HUES64 (cell line): Measurements from ENCODE around the gene DLG2.

ENCODE experiments used
- H3K27ac ChIP-seq: 2 replicates; pipeline ENCODE4 v1.7.0; 2013; ENCODE audit warnings: low read depth, low read length, inconsistent platforms
- H3K27me3 ChIP-seq: 2 replicates; pipeline ENCODE4 v1.6.1; 2013; ENCODE audit warnings: mild to moderate bottlenecking, low read length; ENCODE audit not compliant: insufficient read depth
- H3K36me3 ChIP-seq: 2 replicates; pipeline ENCODE4 v1.6.1; 2013; ENCODE audit warnings: mild to moderate bottlenecking, low read length; ENCODE audit not compliant: insufficient read depth
- H3K4me1 ChIP-seq: 2 replicates; pipeline ENCODE4 v1.6.1; 2013; ENCODE audit warnings: mild to moderate bottlenecking, low read length, moderate library complexity; ENCODE audit not compliant: insufficient read depth
- H3K4me3 ChIP-seq: 2 replicates; pipeline ENCODE4 v1.5.1; 2013; ENCODE audit warnings: mild to moderate bottlenecking, low read length, moderate library complexity
- H3K9ac ChIP-seq: 2 replicates; pipeline ENCODE4 v1.6.1; 2013; ENCODE audit warnings: mild to moderate bottlenecking, low read depth, low read length
- H3K9me3 ChIP-seq: 2 replicates; pipeline ENCODE4 v1.6.1; 2013; ENCODE audit warnings: low read depth, low read length; ENCODE audit not compliant: insufficient read depth
- WGBS: fragments of 150-250, 120-280 bp; methylation state at CpG from one replicate; pipeline ENCODE4 v1.1.7; 2013; ENCODE audit warnings: missing lambda C conversion rate; 5-methylcytosine and 5-hydroxymethylcytosine counted together

DLG2 gene

GRCh38 chr11:84563356-84563755 lies 1063.8 kb downstream of the DLG2 start:
- 90% methylated on average over 1 of the region's 2 CpGs for WGBS
- no peaks in the 10 kb centered on the region for H3K27me3 ChIP-seq

GRCh38 chr11:84560206-84560605 lies 1066.9 kb downstream of the DLG2 start:
- Histone ChIP-seq H3K9me3 (no peaks in the 10 kb centered on the region), H3K27ac (no peak overlapping the region), H3K4me1 (no peaks in the 10 kb centered on the region), H3K36me3 (no peaks in the 10 kb centered on the region), H3K9ac (no peak overlapping the region), H3K27me3 (no peaks in the 10 kb centered on the region), H3K4me3 (no peak overlapping the region)
- WGBS = no CpG with 5 or more reads among the region's 1 CpG

More at GRCh38 chr11:84563356-84563755, 1063.8 kb downstream of the DLG2 start:
- Histone ChIP-seq H3K4me1 (no peaks in the 10 kb centered on the region), H3K27ac (no peak overlapping the region), H3K9ac (no peak overlapping the region), H3K4me3 (no peak overlapping the region), H3K36me3 (no peaks in the 10 kb centered on the region), H3K9me3 (no peaks in the 10 kb centered on the region)

GRCh38 chr11:84558085-84558905 lies 1068.8 kb downstream of the DLG2 start:
- Histone ChIP-seq H3K4me1 (no peaks in the 10 kb centered on the region), H3K27me3 (no peaks in the 10 kb centered on the region)
- 90% methylated on average over 4 of the region's 5 CpGs for WGBS

GRCh38 chr11:84552791-84553190 lies 1074.4 kb downstream of the DLG2 start:
- Histone ChIP-seq H3K9me3 (no peaks in the 10 kb centered on the region), H3K4me3 (no peak overlapping the region), H3K9ac (no peak overlapping the region), H3K36me3 (no peaks in the 10 kb centered on the region), H3K27ac (no peak overlapping the region), H3K4me1 (peaks cover 3% of the 10 kb centered on the region; the same call in 1 of the 2 replicates), H3K27me3 (no peaks in the 10 kb centered on the region)
- WGBS = 75% methylated on average over 2 of the region's 2 CpGs

More at GRCh38 chr11:84558085-84558905, 1068.8 kb downstream of the DLG2 start:
- Histone ChIP-seq H3K27ac (no peak overlapping the region), H3K4me3 (no peak overlapping the region), H3K9ac (no peak overlapping the region), H3K36me3 (no peaks in the 10 kb centered on the region), H3K9me3 (no peaks in the 10 kb centered on the region)

- 99% methylated on average over 3 of the region's 3 CpGs for WGBS
- no peak overlapping the region for H3K27ac ChIP-seq
These were observed 1077.9 kb downstream of the DLG2 start for GRCh38 chr11:84549217-84549616.

GRCh38 chr11:84544566-84544965 lies 1082.6 kb downstream of the DLG2 start:
- Histone ChIP-seq H3K36me3 (no peaks in the 10 kb centered on the region), H3K27me3 (no peaks in the 10 kb centered on the region), H3K27ac (no peak overlapping the region; the same call in 1 of the 2 replicates), H3K4me3 (no peak overlapping the region), H3K9me3 (no peaks in the 10 kb centered on the region), H3K4me1 (peaks cover 24% of the 10 kb centered on the region), H3K9ac (no peak overlapping the region)
- WGBS = 99% methylated on average over 2 of the region's 2 CpGs

More at GRCh38 chr11:84549217-84549616, 1077.9 kb downstream of the DLG2 start:
- Histone ChIP-seq H3K9ac (no peak overlapping the region), H3K36me3 (no peaks in the 10 kb centered on the region), H3K4me1 (peaks cover 9% of the 10 kb centered on the region), H3K27me3 (no peaks in the 10 kb centered on the region), H3K4me3 (no peak overlapping the region), H3K9me3 (no peaks in the 10 kb centered on the region)

GRCh38 chr11:84543367-84544159 lies 1083.6 kb downstream of the DLG2 start:
- Histone ChIP-seq H3K27ac (peak overlapping the region; percentile 70; the same call in 1 of the 2 replicates), H3K36me3 (no peaks in the 10 kb centered on the region), H3K9ac (0 out of 2 replicates have a peak overlapping the region, but pooled peaks have one; percentile 35), H3K9me3 (no peaks in the 10 kb centered on the region), H3K4me3 (peak overlapping the region; percentile 40), H3K4me1 (peaks cover 24% of the 10 kb centered on the region), H3K27me3 (no peaks in the 10 kb centered on the region)
- 34% methylated on average over 2 of the region's 5 CpGs for WGBS

- H3K9ac ChIP-seq = no peak overlapping the region
These were observed 1085.3 kb downstream of the DLG2 start for GRCh38 chr11:84541731-84542340.

GRCh38 chr11:84536456-84536855 lies 1090.7 kb downstream of the DLG2 start:
- H3K9me3 ChIP-seq = no peaks in the 10 kb centered on the region
- no peaks in the 10 kb centered on the region for H3K36me3 ChIP-seq
- H3K27me3 ChIP-seq = no peaks in the 10 kb centered on the region
- WGBS = 98% methylated on average over 3 of the region's 3 CpGs
- H3K4me1 ChIP-seq = peaks cover 9% of the 10 kb centered on the region; the same call in 1 of the 2 replicates
- no peak overlapping the region for H3K4me3 ChIP-seq
- no peak overlapping the region for H3K27ac ChIP-seq
- H3K9ac ChIP-seq = no peak overlapping the region

More at GRCh38 chr11:84541731-84542340, 1085.3 kb downstream of the DLG2 start:
- no peaks in the 10 kb centered on the region for H3K36me3 ChIP-seq
- H3K4me3 ChIP-seq = no peak overlapping the region
- H3K27ac ChIP-seq = no peak overlapping the region
- H3K4me1 ChIP-seq = peaks cover 24% of the 10 kb centered on the region
- WGBS = 91% methylated on average over 3 of the region's 4 CpGs
- no peaks in the 10 kb centered on the region for H3K27me3 ChIP-seq
- no peaks in the 10 kb centered on the region for H3K9me3 ChIP-seq

GRCh38 chr11:84532364-84532763 lies 1094.8 kb downstream of the DLG2 start:
- Histone ChIP-seq H3K27me3 (no peaks in the 10 kb centered on the region), H3K9ac (no peak overlapping the region), H3K4me3 (no peak overlapping the region), H3K4me1 (peaks cover 11% of the 10 kb centered on the region; the same call in 1 of the 2 replicates), H3K9me3 (no peaks in the 10 kb centered on the region), H3K27ac (no peak overlapping the region), H3K36me3 (no peaks in the 10 kb centered on the region)
- 94% methylated on average over 4 of the region's 4 CpGs for WGBS

- H3K27ac ChIP-seq = no peak overlapping the region
- H3K27me3 ChIP-seq = no peaks in the 10 kb centered on the region
- peaks cover under 1% of the 10 kb centered on the region; the same call in 1 of the 2 replicates for H3K4me1 ChIP-seq
- H3K36me3 ChIP-seq = no peaks in the 10 kb centered on the region
- H3K9ac ChIP-seq = no peak overlapping the region
- no peak overlapping the region for H3K4me3 ChIP-seq
- no peaks in the 10 kb centered on the region for H3K9me3 ChIP-seq
These were observed 1100.9 kb downstream of the DLG2 start for GRCh38 chr11:84526250-84526649.
